ENCODE measurements around the gene KDM5A. TPM values are rescaled to one million over a fixed set of nuclear protein-coding genes. Genes with fewer than 3 reads are reported as not detected.

KDM5A gene
- total RNA-seq, 1 experiment from 2014 or later = 32.2 TPM

GRCh38 chr12:272942-273341 is 116.2 kb downstream of the KDM5A start:
- DNase-seq (ENCODE audit: low spot score) = no peak

- no peak for DNase-seq (ENCODE audit: low spot score)
These were observed 118.0 kb downstream of the KDM5A start for GRCh38 chr12:271161-271560.

- no peak for DNase-seq (ENCODE audit: low spot score)
These were observed 119.9 kb downstream of the KDM5A start for GRCh38 chr12:269191-269590.

- no peak for DNase-seq (ENCODE audit: low spot score)
These were observed 120.7 kb downstream of the KDM5A start for GRCh38 chr12:268483-268840.

GRCh38 chr12:267581-268482 is 121.3 kb downstream of the KDM5A start:
- no peak for DNase-seq (ENCODE audit: low spot score)

- no peak for DNase-seq (ENCODE audit: low spot score)
These were observed 124.0 kb downstream of the KDM5A start for GRCh38 chr12:265096-265495.

GRCh38 chr12:264269-264668 is 124.9 kb downstream of the KDM5A start:
- no peak for DNase-seq (ENCODE audit: low spot score)

GRCh38 chr12:263574-263973 is 125.5 kb downstream of the KDM5A start:
- DNase-seq (ENCODE audit: low spot score) = no peak

GRCh38 chr12:262817-263216 is 126.3 kb downstream of the KDM5A start, which contains the start of gene SLC6A13:
Gene SLC6A13, minus strand, starts transcription at chr12:262836. Its CDS starts 2,784 bp downstream, at chr12:260052.
- no peak for DNase-seq (ENCODE audit: low spot score)

- DNase-seq (ENCODE audit: low spot score) = no peak
These were observed 127.0 kb downstream of the KDM5A start for GRCh38 chr12:262113-262512.

GRCh38 chr12:257521-258321 is 131.4 kb downstream of the KDM5A start:
- no peak for DNase-seq (ENCODE audit: low spot score)

GRCh38 chr12:256958-257357 is 132.2 kb downstream of the KDM5A start:
- no peak for DNase-seq (ENCODE audit: low spot score)

- DNase-seq (ENCODE audit: low spot score) = no peak
These were observed 132.9 kb downstream of the KDM5A start for GRCh38 chr12:256225-256624.

- DNase-seq (ENCODE audit: low spot score) = no peak
These were observed 134.2 kb downstream of the KDM5A start for GRCh38 chr12:254912-255311.

GRCh38 chr12:254039-254438 is 135.1 kb downstream of the KDM5A start:
- no peak for DNase-seq (ENCODE audit: low spot score)

- DNase-seq (ENCODE audit: low spot score) = no peak
These were observed 135.8 kb downstream of the KDM5A start for GRCh38 chr12:253116-253831.

GRCh38 chr12:252636-253035 is 136.5 kb downstream of the KDM5A start:
- no peak for DNase-seq (ENCODE audit: low spot score)

- DNase-seq (ENCODE audit: low spot score) = no peak
These were observed 141.8 kb downstream of the KDM5A start for GRCh38 chr12:247271-247670.

- no peak for DNase-seq (ENCODE audit: low spot score)
These were observed 145.7 kb downstream of the KDM5A start for GRCh38 chr12:243381-243780.

GRCh38 chr12:242496-242895 is 146.6 kb downstream of the KDM5A start:
- no peak for DNase-seq (ENCODE audit: low spot score)

GRCh38 chr12:241266-241665 is 147.9 kb downstream of the KDM5A start:
- DNase-seq (ENCODE audit: low spot score) = no peak

- DNase-seq (ENCODE audit: low spot score) = no peak
These were observed 148.6 kb downstream of the KDM5A start for GRCh38 chr12:240566-240965.
